Aorta (tissue), 5 donors: Measurements from ENCODE around the gene EPHA3. TPM values are rescaled to one million over a fixed set of nuclear protein-coding genes. Genes with fewer than 3 reads are reported as not detected.

ENCODE experiments used
- ATAC-seq: fragments of 200-7000 bp; cut with Tn5 transposase; one replicate; pipeline ENCODE4 v1.9.1; 2022; ENCODE audit warnings: moderate library complexity; ENCODE audit not compliant: low FRiP score
- DNase-seq, 2 donors: peaks; one replicate each; pipeline ENCODE4 v3.0.0-alpha.2; 2020
- H3K27ac ChIP-seq, 2 donors: one replicate each; pipeline ENCODE4 v1.5.1; 2013; ENCODE audit warnings: low read length in 2 of 2, mild to moderate bottlenecking in 2 of 2, moderate library complexity in 2 of 2, control low read depth in 1 of 2, inconsistent platforms in 1 of 2, low read depth in 1 of 2
- H3K27me3 ChIP-seq, 2 donors: one replicate each; pipeline ENCODE4 v1.6.1; 2013; ENCODE audit warnings: control low read depth in 1 of 2, low read length in 1 of 2, mild to moderate bottlenecking in 1 of 2, moderate library complexity in 1 of 2; ENCODE audit not compliant: insufficient read depth in 2 of 2, control insufficient read depth in 1 of 2
- H3K36me3 ChIP-seq, 2 donors: one replicate each; pipeline ENCODE4 v1.6.1; 2013; ENCODE audit warnings: control low read depth in 1 of 2, low read length in 1 of 2, mild to moderate bottlenecking in 1 of 2; ENCODE audit not compliant: insufficient read depth in 2 of 2, control insufficient read depth in 1 of 2
- H3K4me1 ChIP-seq, 2 donors: one replicate each; pipeline ENCODE4 v1.6.1; 2013; ENCODE audit warnings: low read length in 2 of 2, control low read depth in 1 of 2, mild to moderate bottlenecking in 1 of 2, moderate library complexity in 1 of 2; ENCODE audit not compliant: insufficient read depth in 2 of 2, control insufficient read depth in 1 of 2
- H3K4me3 ChIP-seq, 2 donors: one replicate each; pipeline ENCODE4 v1.5.1; 2013; ENCODE audit warnings: low read length in 2 of 2, control low read depth in 1 of 2, mild to moderate bottlenecking in 1 of 2
- H3K9me3 ChIP-seq: one replicate; pipeline ENCODE4 v1.6.1; 2013; ENCODE audit warnings: mild to moderate bottlenecking, low read length; ENCODE audit not compliant: control insufficient read depth
- WGBS, 2 donors: extraction: QIAGEN DNeasy Blood & Tissue Kit; methylation state at CpG; one replicate each; pipeline ENCODE4 v1.1.7; 2013; 5-methylcytosine and 5-hydroxymethylcytosine counted together
- intact Hi-C, 2 donors: fragments of 100-400 bp; cut with DNase I; formaldehyde crosslinking; loops; one replicate each; pipeline versions ENCODE4 v1.14.2 to v1.15.0; 2022
- polyA plus RNA-seq, 2 donors: library from polyadenylated mRNA; stranded (reverse); fragments of 200-250 nt; gene quantifications; one replicate each; pipeline ENCODE4 v1.2.3, GENCODE V29; 2013
- total RNA-seq, 2 donors: library from RNA; stranded (reverse); fragmentation: NEBNext Ultra II Directional; extraction: Animal tissue kit (Norgen Biotek cat#: 25700); gene quantifications; one replicate each; pipeline ENCODE4 v1.2.1, GENCODE V29; 2021
- donor health status: healthy with polysubstance abuse.
- donor health status: Bipolar disorder and iron deficiency.
- donor health status: DM: no; HTN: no; CAD: no.
- donor health status: DM: no; HTN: no; CAD: no.
- donor health status: DM: yes; HTN: yes; CAD: no.

Gene EPHA3
- total and polyA plus RNA-seq, 4 donors, result 1.0 to 19.3 (median 6.7) TPM

GRCh38 chr3:89358281-89358680 lies 250.9 kb downstream of the EPHA3 start:
- Histone ChIP-seq H3K27me3 (no peaks in the 10 kb centered on the region), H3K36me3 (no peaks in the 10 kb centered on the region), H3K9me3 (no peaks in the 10 kb centered on the region), H3K4me1 (no peaks in the 10 kb centered on the region), H3K27ac (no peak overlapping the region), H3K4me3 (no peak overlapping the region)
- ATAC-seq (no peak), DNase-seq (no peak)
- intact Hi-C loops, result no loop called here

- Histone ChIP-seq H3K9me3 (no peaks in the 10 kb centered on the region), H3K27me3 (no peaks in the 10 kb centered on the region), H3K27ac (no peak overlapping the region), H3K4me1 (no peaks in the 10 kb centered on the region), H3K4me3 (no peak overlapping the region), H3K36me3 (no peaks in the 10 kb centered on the region)
- WGBS, 2 donors, result 96 to 98% methylated on average over 1 of the region's 1 CpG
- intact Hi-C loops, result no loop called here
- no peak for DNase-seq
- no peak for ATAC-seq
These were observed 252.7 kb downstream of the EPHA3 start for GRCh38 chr3:89360156-89360555.

DNA sequence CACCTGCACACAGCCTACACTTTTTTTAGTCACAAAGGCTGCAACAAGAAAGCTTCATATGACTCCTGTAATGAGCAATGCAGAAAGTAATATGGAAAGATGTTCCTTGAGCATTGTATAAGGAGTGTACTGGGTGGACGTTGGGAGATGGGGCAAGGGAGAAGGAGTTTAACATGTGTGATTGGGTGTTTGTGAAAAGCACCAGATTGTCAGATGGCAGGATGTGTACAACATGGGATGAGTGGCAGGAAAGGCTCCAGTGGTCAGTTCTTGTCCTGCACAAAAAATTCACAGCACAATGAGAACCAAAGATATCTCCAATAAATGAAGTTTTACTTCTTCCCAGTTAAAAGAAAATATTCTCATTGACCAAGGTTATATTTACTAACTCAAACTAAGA lies 255.1 kb downstream of the EPHA3 start:
- Histone ChIP-seq H3K9me3 (no peaks in the 10 kb centered on the region), H3K4me1 (no peaks in the 10 kb centered on the region), H3K4me3 (no peak overlapping the region), H3K27me3 (no peaks in the 10 kb centered on the region), H3K27ac (no peak overlapping the region), H3K36me3 (no peaks in the 10 kb centered on the region)
- DNase-seq, result no peak
- intact Hi-C loops, result no loop called here
- 87 to 91% methylated on average over 1 of the region's 1 CpG for WGBS, 2 donors
- no peak for ATAC-seq

DNA sequence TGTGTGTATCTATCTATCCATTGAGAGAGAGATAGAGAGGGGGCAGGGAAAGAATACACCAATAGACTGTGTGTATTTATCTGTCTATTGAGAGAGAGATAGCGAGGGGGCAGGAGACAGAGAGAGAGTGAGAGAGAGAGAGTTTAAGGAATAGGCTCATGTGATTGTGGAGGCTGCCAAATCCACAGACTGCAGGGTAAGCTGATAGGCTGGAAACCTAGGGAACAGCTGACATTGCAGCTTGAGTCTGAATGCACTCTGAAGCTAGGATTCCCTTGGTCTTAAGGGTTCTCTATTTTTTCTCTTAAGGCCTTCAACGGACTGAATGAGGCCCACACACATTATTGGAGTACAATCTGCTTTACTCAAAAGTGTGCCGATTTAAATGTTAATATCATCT lies 255.8 kb downstream of the EPHA3 start:
- Histone ChIP-seq H3K9me3 (no peaks in the 10 kb centered on the region), H3K27me3 (no peaks in the 10 kb centered on the region), H3K4me1 (no peaks in the 10 kb centered on the region), H3K4me3 (no peak overlapping the region), H3K36me3 (no peaks in the 10 kb centered on the region), H3K27ac (no peak overlapping the region)
- no peak for DNase-seq
- no peak for ATAC-seq
- intact Hi-C loops, result no loop called here
- 89 to 96% methylated on average over 3 of the region's 3 CpGs for WGBS, 2 donors

GRCh38 chr3:89364314-89364713 lies 256.9 kb downstream of the EPHA3 start:
- H3K9me3 ChIP-seq, result no peaks in the 10 kb centered on the region
- H3K4me1 ChIP-seq, result no peaks in the 10 kb centered on the region
- ATAC-seq (no peak), DNase-seq (no peak)
- no peaks in the 10 kb centered on the region for H3K36me3 ChIP-seq
- H3K4me3 ChIP-seq, result no peak overlapping the region
- H3K27me3 ChIP-seq, result no peaks in the 10 kb centered on the region
- no peak overlapping the region for H3K27ac ChIP-seq
- intact Hi-C loops, result no loop called here

- no peaks in the 10 kb centered on the region for H3K9me3 ChIP-seq
- ATAC-seq (no peak), DNase-seq (no peak)
- no peak overlapping the region for H3K4me3 ChIP-seq
- H3K27me3 ChIP-seq, result no peaks in the 10 kb centered on the region
- H3K4me1 ChIP-seq, result no peaks in the 10 kb centered on the region
- H3K27ac ChIP-seq, result no peak overlapping the region
- intact Hi-C loops, result no loop called here
- WGBS, 2 donors, result 79% methylated on average over 3 of the region's 3 CpGs
- no peaks in the 10 kb centered on the region for H3K36me3 ChIP-seq
These were observed 259.7 kb downstream of the EPHA3 start for GRCh38 chr3:89367166-89367565.

GRCh38 chr3:89368846-89369245 lies 261.4 kb downstream of the EPHA3 start:
- Histone ChIP-seq H3K27me3 (no peaks in the 10 kb centered on the region), H3K4me3 (no peak overlapping the region), H3K9me3 (no peaks in the 10 kb centered on the region), H3K27ac (no peak overlapping the region), H3K36me3 (no peaks in the 10 kb centered on the region), H3K4me1 (no peaks in the 10 kb centered on the region)
- 93 to 98% methylated on average over 3 of the region's 3 CpGs for WGBS, 2 donors
- no peak for DNase-seq
- ATAC-seq, result no peak
- intact Hi-C loops, result no loop called here

- Histone ChIP-seq H3K36me3 (no peaks in the 10 kb centered on the region), H3K4me1 (no peaks in the 10 kb centered on the region), H3K27me3 (no peaks in the 10 kb centered on the region), H3K27ac (no peak overlapping the region), H3K9me3 (no peaks in the 10 kb centered on the region), H3K4me3 (no peak overlapping the region)
- DNase-seq, result no peak
- WGBS, 2 donors, result 2 to 11% methylated on average over 1 of the region's 1 CpG
- no peak for ATAC-seq
- intact Hi-C loops, result no loop called here
These were observed 265.0 kb downstream of the EPHA3 start for GRCh38 chr3:89372456-89372855.

DNA sequence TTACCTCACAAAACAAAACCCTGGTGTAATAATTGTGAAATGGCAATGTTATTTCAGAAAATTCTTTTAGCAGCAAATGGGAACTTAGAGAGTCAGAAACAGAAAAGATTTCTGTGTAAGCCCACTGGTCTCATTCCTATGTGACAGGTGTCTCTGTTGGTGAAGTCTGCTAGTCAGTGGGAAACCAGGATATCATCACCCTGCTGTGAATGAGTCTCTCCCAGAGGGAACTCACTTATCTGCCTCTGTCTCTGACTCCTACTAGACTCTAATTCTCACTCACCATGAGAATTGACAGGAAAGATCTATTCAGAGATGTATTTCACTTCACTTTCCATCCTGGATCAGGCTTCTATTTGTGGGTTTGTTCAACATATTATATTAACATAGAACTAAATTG lies 266.0 kb downstream of the EPHA3 start:
- ATAC-seq (no peak), DNase-seq (no peak)
- Histone ChIP-seq H3K27ac (no peak overlapping the region), H3K4me1 (no peaks in the 10 kb centered on the region), H3K4me3 (no peak overlapping the region), H3K36me3 (no peaks in the 10 kb centered on the region), H3K9me3 (no peaks in the 10 kb centered on the region), H3K27me3 (no peaks in the 10 kb centered on the region)
- intact Hi-C loops, result no loop called here

GRCh38 chr3:89375451-89375850 lies 268.0 kb downstream of the EPHA3 start:
- intact Hi-C loops, result no loop called here
- 42 to 56% methylated on average over 1 of the region's 1 CpG for WGBS, 2 donors
- H3K4me3 ChIP-seq, result no peak overlapping the region
- no peak overlapping the region for H3K27ac ChIP-seq
- H3K4me1 ChIP-seq, result no peaks in the 10 kb centered on the region
- H3K27me3 ChIP-seq, result no peaks in the 10 kb centered on the region
- ATAC-seq (no peak), DNase-seq (no peak)
- no peaks in the 10 kb centered on the region for H3K9me3 ChIP-seq
- no peaks in the 10 kb centered on the region for H3K36me3 ChIP-seq
